Calu3 (cell line): ENCODE data around the gene CKS1B. TPM values are rescaled to one million over a fixed set of nuclear protein-coding genes. Genes with fewer than 3 reads are reported as not detected.
A peak's percentile ranks its signal among the peaks of the same experiment; 100 is the strongest.

Source experiments
- BruUV-seq: library from RNA; stranded (reverse); fragments of 400-500 nt; replicated peaks from 2 replicates; lab custom pipeline; 2021; lab: Mats Ljungman, UMichigan
- CTCF ChIA-PET: fragments of 300-600 bp; sonication (Branson Sonifier 250); formaldehyde crosslinking; loops from one replicate; lab custom pipeline; 2022; ENCODE audit warnings: antibody characterized with exemption; lab: Charles Lee
- DNase-seq: peaks from one replicate; pipeline ENCODE4 v3.0.0; 2022
- H3K27ac Mint-ChIP-seq: one replicate; pipeline ENCODE4 v1.8.0; 2022; ENCODE audit warnings: mixed read lengths; ENCODE audit not compliant: unreplicated experiment
- H3K27me3 Mint-ChIP-seq: one replicate; pipeline ENCODE4 v1.8.0; 2022; ENCODE audit warnings: mixed read lengths; ENCODE audit not compliant: unreplicated experiment
- H3K36me3 Mint-ChIP-seq: one replicate; pipeline ENCODE4 v1.8.0; 2022; ENCODE audit warnings: mild to moderate bottlenecking, moderate library complexity, mixed read lengths; ENCODE audit not compliant: insufficient read depth, unreplicated experiment
- H3K4me1 Mint-ChIP-seq: one replicate; pipeline ENCODE4 v1.8.0; 2022; ENCODE audit warnings: mild to moderate bottlenecking, low read depth, mixed read lengths; ENCODE audit not compliant: unreplicated experiment
- H3K4me3 Mint-ChIP-seq: one replicate; pipeline ENCODE4 v1.8.0; 2022; ENCODE audit warnings: mild to moderate bottlenecking, low read depth, moderate library complexity, mixed read lengths; ENCODE audit not compliant: unreplicated experiment
- H3K9me3 Mint-ChIP-seq: one replicate; pipeline ENCODE4 v1.8.0; 2022; ENCODE audit warnings: low read depth, mixed read lengths; ENCODE audit not compliant: unreplicated experiment
- intact Hi-C: fragments of 100-400 bp; cut with micrococcal nuclease; formaldehyde crosslinking; loops from one replicate; pipeline ENCODE4 v1.10.0; 2022; ENCODE audit not compliant: unreplicated experiment
- total RNA-seq: library from RNA; stranded (reverse); gene quantifications from 2 replicates; pipeline ENCODE4 v1.2.3, GENCODE V29; 2022
- TF ChIP-seq, protein P1 (sequence below): fragments of 200-600 bp; IDR thresholded peaks from one replicate; pipeline ENCODE4 v1.8.0; 2022; ENCODE audit warnings: antibody characterized with exemption; ENCODE audit not compliant: unreplicated experiment

Gene CKS1B
- total RNA-seq, 1 experiment from 2014 or later = 230 TPM

DNA sequence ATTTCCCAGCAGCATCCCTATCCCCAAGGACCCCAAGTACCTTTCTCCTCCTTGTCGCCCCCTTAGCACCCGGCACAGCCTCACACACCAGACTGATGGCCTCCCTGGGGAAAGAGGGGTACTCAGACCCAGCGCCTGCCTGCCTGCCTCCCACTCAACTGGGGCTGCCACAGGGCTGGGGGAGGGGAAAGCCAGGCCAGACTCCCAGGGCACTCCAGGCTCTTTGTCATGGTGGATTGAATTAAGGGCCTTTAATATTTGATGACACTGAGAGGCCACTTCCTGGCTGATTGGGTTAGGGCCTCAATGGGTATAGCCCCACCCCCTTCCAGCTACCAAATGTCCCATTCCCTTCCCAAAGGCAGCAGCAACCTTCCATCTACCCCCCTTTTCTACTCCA is 5.8 kb upstream of the CKS1B start:
- H3K4me3 Mint-ChIP-seq = no peak overlapping the region
- no peaks in the 10 kb centered on the region for H3K27me3 Mint-ChIP-seq
- intact Hi-C loops = no loop called here
- CTCF ChIA-PET = no interaction called here
- TF ChIP-seq, protein P1, sequence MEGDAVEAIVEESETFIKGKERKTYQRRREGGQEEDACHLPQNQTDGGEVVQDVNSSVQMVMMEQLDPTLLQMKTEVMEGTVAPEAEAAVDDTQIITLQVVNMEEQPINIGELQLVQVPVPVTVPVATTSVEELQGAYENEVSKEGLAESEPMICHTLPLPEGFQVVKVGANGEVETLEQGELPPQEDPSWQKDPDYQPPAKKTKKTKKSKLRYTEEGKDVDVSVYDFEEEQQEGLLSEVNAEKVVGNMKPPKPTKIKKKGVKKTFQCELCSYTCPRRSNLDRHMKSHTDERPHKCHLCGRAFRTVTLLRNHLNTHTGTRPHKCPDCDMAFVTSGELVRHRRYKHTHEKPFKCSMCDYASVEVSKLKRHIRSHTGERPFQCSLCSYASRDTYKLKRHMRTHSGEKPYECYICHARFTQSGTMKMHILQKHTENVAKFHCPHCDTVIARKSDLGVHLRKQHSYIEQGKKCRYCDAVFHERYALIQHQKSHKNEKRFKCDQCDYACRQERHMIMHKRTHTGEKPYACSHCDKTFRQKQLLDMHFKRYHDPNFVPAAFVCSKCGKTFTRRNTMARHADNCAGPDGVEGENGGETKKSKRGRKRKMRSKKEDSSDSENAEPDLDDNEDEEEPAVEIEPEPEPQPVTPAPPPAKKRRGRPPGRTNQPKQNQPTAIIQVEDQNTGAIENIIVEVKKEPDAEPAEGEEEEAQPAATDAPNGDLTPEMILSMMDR = no peak
- H3K9me3 Mint-ChIP-seq = no peaks in the 10 kb centered on the region
- no peak for DNase-seq
- no peak overlapping the region for H3K27ac Mint-ChIP-seq
- H3K36me3 Mint-ChIP-seq = peaks cover 41% of the 10 kb centered on the region
- BruUV-seq = no TSS peak
- peaks cover 40% of the 10 kb centered on the region for H3K4me1 Mint-ChIP-seq

DNA sequence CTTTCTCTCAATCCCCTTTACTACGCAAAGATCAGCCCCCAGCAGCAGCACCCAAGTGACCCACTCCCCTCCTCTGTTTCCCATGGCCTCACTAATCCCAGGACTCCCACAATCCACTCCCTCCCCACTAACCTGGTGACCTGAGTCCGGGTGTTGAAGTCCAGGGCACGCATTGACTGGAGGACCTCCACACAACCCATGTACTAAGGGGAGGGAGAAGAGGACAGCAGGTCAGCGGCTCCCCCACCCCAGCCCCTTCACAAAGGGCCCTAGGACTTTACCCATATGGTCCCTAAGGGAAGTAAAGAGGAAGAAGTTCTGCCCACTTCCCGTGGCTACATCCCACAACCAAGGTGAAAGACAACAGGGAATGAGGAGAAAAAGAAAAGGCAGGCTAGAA is 5.2 kb upstream of the CKS1B start:
- Mint-ChIP-seq H3K9me3 (no peaks in the 10 kb centered on the region), H3K36me3 (peaks cover 37% of the 10 kb centered on the region), H3K4me1 (peaks cover 36% of the 10 kb centered on the region), H3K27ac (no peak overlapping the region), H3K4me3 (no peak overlapping the region), H3K27me3 (no peaks in the 10 kb centered on the region)
- BruUV-seq = no TSS peak
- DNase-seq = no peak
- intact Hi-C loops = no loop called here
- CTCF ChIA-PET = no interaction called here
- TF ChIP-seq, protein P1 = no peak

DNA sequence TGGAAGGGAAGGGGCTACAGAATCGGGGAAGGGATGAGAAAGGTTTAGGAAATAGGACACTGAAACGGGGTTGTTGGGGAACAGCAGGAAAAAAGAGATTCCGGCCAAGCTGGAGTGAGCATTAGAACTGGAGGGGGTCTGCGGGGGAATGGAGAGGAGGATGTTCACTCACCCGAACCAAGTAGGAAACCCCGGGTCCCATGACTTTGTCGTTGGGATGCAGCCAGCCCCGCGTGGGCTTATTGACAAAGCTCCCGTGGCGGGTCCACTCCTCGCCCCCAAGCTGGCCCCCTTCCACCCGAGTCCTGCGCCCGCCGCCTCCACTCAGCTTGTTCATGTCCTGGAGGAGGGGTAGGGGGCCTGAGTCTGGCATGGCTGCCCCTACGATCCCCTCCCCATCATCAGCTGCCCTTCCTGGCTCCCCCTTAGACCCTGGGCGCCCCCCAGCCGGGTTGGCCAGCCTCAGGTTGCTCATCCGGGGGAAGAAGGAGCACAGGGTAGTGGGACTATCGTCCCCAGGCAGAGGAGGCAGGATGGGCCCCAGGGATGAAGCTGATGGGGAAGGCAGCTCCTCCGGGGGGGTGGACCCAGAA is 4.5 kb upstream of the CKS1B start:
- Mint-ChIP-seq H3K9me3 (no peaks in the 10 kb centered on the region), H3K4me3 (no peak overlapping the region), H3K4me1 (peaks cover 36% of the 10 kb centered on the region), H3K27ac (no peak overlapping the region), H3K27me3 (no peaks in the 10 kb centered on the region), H3K36me3 (peaks cover 36% of the 10 kb centered on the region)
- TF ChIP-seq, protein P1 = no peak
- DNase-seq = no peak
- CTCF ChIA-PET = interaction anchor here (0.8 to 1.1 kb wide), 2 partner anchors 9 to 49 kb away, joined by 3 to 4 read pairs; partner anchors contain the start of gene PYGO2
- no TSS peak for BruUV-seq
- intact Hi-C loops = loop anchor here (5.0 kb wide), 1 partner anchor 92 kb away; the partner anchor contains the start of gene EFNA4

DNA sequence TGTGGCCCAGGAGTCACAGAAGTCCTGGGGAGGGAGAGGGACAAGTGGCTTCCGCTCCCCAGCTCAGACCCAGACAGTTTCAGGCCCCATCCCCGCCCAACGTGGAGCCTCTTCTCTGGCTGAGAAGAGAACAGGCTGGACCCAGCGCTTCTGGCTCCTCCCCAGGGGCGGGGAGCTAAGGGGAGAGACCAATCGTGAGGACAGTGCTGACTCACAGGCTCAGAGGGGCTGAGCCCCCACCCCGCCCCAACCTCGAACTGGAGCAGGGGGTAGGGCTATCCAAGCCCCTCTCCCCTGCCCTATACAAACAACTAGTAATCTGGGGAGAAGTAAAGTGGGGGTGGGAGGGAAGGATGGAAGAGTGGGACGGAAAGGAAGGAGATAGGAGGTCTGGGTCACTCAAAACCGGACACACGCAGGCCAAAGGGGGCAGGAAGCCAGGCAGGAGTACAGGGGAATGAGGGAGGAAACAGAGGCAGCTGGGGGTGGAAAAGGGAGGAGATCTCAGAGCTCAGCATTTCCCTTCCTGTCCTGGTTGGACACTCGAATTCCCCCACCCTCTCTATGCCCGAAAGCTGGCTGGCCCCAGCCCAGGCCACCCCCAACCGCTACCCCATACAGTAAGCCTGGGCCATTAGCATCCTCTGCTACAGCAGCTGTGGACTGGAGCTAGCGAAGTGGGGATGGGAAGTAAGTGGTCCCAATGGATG is 3.7 kb upstream of the CKS1B start, which contains the start of gene SHC1:
Gene SHC1 (minus strand): TSS at position 117 of the 710 bp plus-strand sequence. CDS start 221 bp downstream, outside the sequence.
- H3K9me3 Mint-ChIP-seq = no peaks in the 10 kb centered on the region
- intact Hi-C loops = loop anchor here (5.0 kb wide), 1 partner anchor 92 kb away; the partner anchor contains the start of gene EFNA4
- TF ChIP-seq, protein P1 = no peak
- H3K4me1 Mint-ChIP-seq = peaks cover 36% of the 10 kb centered on the region
- CTCF ChIA-PET = interaction anchor here (0.8 to 1.1 kb wide), 2 partner anchors 9 to 48 kb away, joined by 3 to 4 read pairs; partner anchors contain the start of gene PYGO2
- no TSS peak for BruUV-seq
- H3K27ac Mint-ChIP-seq = peak within 1 kb of the TSS; percentile 69
- peak; percentile 47 for DNase-seq
- peak within 1 kb of the TSS; percentile 53 for H3K4me3 Mint-ChIP-seq
- peaks cover 28% of the 10 kb centered on the region for H3K36me3 Mint-ChIP-seq
- no peaks in the 10 kb centered on the region for H3K27me3 Mint-ChIP-seq
